Measurements from ENCODE around the gene LCE3E.
"Not testable (repeated sequence)": the region's sequence is repeated elsewhere in the genome, so short reads cannot be mapped to it uniquely, and the experiment has no call there.

The LCE3E gene

GRCh38 chr1:152566681-152567080, at the start of gene LCE3E:
Gene LCE3E, minus strand, starts transcription at chr1:152566780. Its CDS starts 572 bp downstream, at chr1:152566208.
- H3K36me3 Mint-ChIP-seq (ENCODE audit: low read depth), result no peaks in the 10 kb centered on the region
- no peak within 1 kb of the TSS for H3K4me3 Mint-ChIP-seq
- peaks cover 23% of the 10 kb centered on the region for H3K27me3 Mint-ChIP-seq
- H3K9me3 Mint-ChIP-seq, result peaks cover 8% of the 10 kb centered on the region
- H3K27ac Mint-ChIP-seq, result no peak within 1 kb of the TSS
- no peaks in the 10 kb centered on the region for H3K4me1 Mint-ChIP-seq (ENCODE audit: low read depth)

- H3K36me3 Mint-ChIP-seq (ENCODE audit: low read depth), result no peaks in the 10 kb centered on the region
- H3K4me1 Mint-ChIP-seq (ENCODE audit: low read depth), result no peaks in the 10 kb centered on the region
- no peaks in the 10 kb centered on the region for H3K27me3 Mint-ChIP-seq
- H3K27ac Mint-ChIP-seq, result no peak within 1 kb of the TSS
- no peak within 1 kb of the TSS for H3K4me3 Mint-ChIP-seq
- H3K9me3 Mint-ChIP-seq, result peaks cover 3% of the 10 kb centered on the region
These were observed 46.9 kb upstream of the LCE3E start, which contains the start of gene LCE3B for GRCh38 chr1:152613511-152613910. Gene LCE3B, plus strand, starts transcription at chr1:152613811. Its CDS starts 0 bp downstream, at chr1:152613811.

DNA sequence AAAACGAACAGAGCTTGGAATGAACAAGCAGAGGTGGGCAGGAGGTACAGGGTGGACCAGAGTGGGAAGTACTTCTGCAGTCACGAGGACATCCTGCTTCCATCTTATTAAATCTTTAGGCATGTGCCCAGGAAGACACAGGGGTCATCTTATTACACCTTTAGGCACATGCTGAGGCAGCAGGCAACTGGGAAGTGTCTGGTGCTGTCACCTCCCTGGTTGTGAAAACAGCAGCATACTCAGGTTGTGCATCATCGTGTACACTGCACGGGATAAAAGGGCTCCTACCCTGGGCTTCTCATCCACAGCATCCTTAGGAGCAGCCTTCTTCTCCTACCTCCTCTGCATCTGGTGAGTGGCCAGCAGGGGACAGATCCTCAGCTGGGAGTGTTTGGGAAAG, 33.4 kb upstream of the LCE3E start, which contains the start of gene LCE3C:
TSS of gene LCE3C (plus strand) at position 301 of the 400 bp plus-strand sequence. CDS start 498 bp downstream, outside the sequence.
- Mint-ChIP-seq H3K36me3 (ENCODE audit: low read depth) (no peaks in the 10 kb centered on the region), H3K27ac (no peak within 1 kb of the TSS), H3K9me3 (no peaks in the 10 kb centered on the region), H3K4me3 (no peak within 1 kb of the TSS), H3K4me1 (ENCODE audit: low read depth) (no peaks in the 10 kb centered on the region), H3K27me3 (no peaks in the 10 kb centered on the region)

GRCh38 chr1:152596986-152597385, 30.4 kb upstream of the LCE3E start:
- Mint-ChIP-seq H3K4me1 (ENCODE audit: low read depth) (no peaks in the 10 kb centered on the region), H3K27me3 (no peaks in the 10 kb centered on the region), H3K9me3 (no peaks in the 10 kb centered on the region), H3K36me3 (ENCODE audit: low read depth) (no peaks in the 10 kb centered on the region), H3K4me3 (no peak overlapping the region), H3K27ac (no peak overlapping the region)

DNA sequence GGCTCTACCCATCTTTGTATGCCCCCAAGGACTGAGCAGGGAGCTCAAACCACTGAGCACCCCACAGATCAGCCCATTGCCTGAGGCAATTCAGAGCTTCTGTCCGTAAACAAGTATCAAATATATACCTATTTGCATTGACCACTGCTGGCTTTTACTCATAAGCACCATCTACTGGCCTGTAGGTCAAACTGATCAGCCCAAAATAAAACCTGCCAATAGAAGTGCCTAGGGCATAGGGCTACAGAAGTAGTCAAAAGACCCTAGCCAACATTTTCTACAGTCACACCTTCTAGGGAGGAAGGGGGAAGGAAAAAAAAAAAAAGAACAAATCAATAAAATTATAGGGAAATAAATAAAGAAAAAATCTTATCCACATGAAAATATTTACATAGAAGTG, 19.0 kb upstream of the LCE3E start:
- H3K4me3 Mint-ChIP-seq, result no peak overlapping the region

GRCh38 chr1:152582647-152583046, 16.1 kb upstream of the LCE3E start:
- Mint-ChIP-seq H3K4me1 (ENCODE audit: low read depth) (no peaks in the 10 kb centered on the region), H3K27ac (no peak overlapping the region), H3K9me3 (no peaks in the 10 kb centered on the region), H3K4me3 (no peak overlapping the region), H3K27me3 (peaks cover 4% of the 10 kb centered on the region), H3K36me3 (ENCODE audit: low read depth) (no peaks in the 10 kb centered on the region)

More for the DNA sequence above, 19.0 kb upstream of the LCE3E start:
- Mint-ChIP-seq H3K36me3 (ENCODE audit: low read depth) (no peaks in the 10 kb centered on the region), H3K4me1 (ENCODE audit: low read depth) (no peaks in the 10 kb centered on the region), H3K9me3 (no peaks in the 10 kb centered on the region), H3K27me3 (peaks cover 2% of the 10 kb centered on the region), H3K27ac (no peak overlapping the region)

DNA sequence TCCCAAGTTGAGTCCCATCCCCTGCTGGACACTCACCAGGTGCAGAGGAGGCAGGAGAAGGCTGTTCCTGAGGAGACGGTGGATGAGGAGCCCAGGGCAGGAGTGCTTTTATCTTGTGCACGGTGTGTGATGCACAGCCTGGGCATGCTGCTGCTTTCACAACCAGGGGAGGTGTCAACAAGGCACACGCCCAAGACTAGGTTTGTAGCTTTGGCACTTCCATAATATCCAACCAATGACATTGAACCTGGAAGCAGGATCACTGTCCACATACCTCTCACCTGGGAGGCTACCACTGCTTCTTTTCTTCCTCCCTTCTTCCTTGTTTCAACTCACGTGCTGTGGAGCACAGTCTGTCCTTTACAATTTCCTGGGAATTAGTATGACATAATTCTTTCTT, 13.9 kb upstream of the LCE3E start, which contains the start of gene LCE3D:
TSS of gene LCE3D (minus strand) at position 84 of the 400 bp plus-strand sequence. CDS start 580 bp downstream, outside the sequence.
- Mint-ChIP-seq H3K27me3 (peaks cover 4% of the 10 kb centered on the region), H3K4me1 (ENCODE audit: low read depth) (no peaks in the 10 kb centered on the region), H3K27ac (no peak within 1 kb of the TSS), H3K4me3 (no peak within 1 kb of the TSS), H3K36me3 (ENCODE audit: low read depth) (no peaks in the 10 kb centered on the region), H3K9me3 (no peaks in the 10 kb centered on the region)

DNA sequence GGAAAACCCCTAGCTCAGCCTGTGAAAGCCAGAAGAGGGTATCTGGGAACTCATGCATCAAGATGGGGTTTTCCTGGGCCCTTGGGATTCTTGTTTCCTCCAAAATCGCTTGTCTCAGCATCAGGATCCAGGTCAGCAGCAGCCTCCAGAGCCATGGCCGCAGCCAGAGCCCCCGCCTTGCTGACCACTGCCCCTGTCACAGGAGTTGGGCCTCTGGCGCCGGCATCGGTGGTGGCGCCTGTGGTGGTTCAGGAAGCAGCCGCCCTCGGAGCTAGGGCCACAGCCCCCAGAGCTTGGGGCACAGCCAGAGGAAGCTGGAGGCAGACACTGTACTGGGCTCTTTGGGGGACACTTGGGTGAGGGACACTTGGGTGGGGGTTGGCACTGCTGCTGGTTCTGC, 12.9 kb upstream of the LCE3E start:
- not testable (repeated sequence) for H3K27me3 Mint-ChIP-seq; H3K4me3 Mint-ChIP-seq; H3K4me1 Mint-ChIP-seq (ENCODE audit: low read depth); H3K27ac Mint-ChIP-seq; H3K9me3 Mint-ChIP-seq; H3K36me3 Mint-ChIP-seq (ENCODE audit: low read depth)

GRCh38 chr1:152577168-152577567, 10.6 kb upstream of the LCE3E start:
- no peaks in the 10 kb centered on the region for H3K9me3 Mint-ChIP-seq
- no peaks in the 10 kb centered on the region for H3K4me1 Mint-ChIP-seq (ENCODE audit: low read depth)
- H3K36me3 Mint-ChIP-seq (ENCODE audit: low read depth), result no peaks in the 10 kb centered on the region
- H3K27ac Mint-ChIP-seq, result no peak overlapping the region
- peaks cover 21% of the 10 kb centered on the region for H3K27me3 Mint-ChIP-seq
- no peak overlapping the region for H3K4me3 Mint-ChIP-seq

- H3K9me3 Mint-ChIP-seq, result peaks cover 8% of the 10 kb centered on the region
- no peaks in the 10 kb centered on the region for H3K36me3 Mint-ChIP-seq (ENCODE audit: low read depth)
- no peak overlapping the region for H3K4me3 Mint-ChIP-seq
- peaks cover 13% of the 10 kb centered on the region for H3K27me3 Mint-ChIP-seq
- H3K27ac Mint-ChIP-seq, result no peak overlapping the region
- no peaks in the 10 kb centered on the region for H3K4me1 Mint-ChIP-seq (ENCODE audit: low read depth)
These were observed 905 bp downstream of the LCE3E start for GRCh38 chr1:152565535-152566215.

DNA sequence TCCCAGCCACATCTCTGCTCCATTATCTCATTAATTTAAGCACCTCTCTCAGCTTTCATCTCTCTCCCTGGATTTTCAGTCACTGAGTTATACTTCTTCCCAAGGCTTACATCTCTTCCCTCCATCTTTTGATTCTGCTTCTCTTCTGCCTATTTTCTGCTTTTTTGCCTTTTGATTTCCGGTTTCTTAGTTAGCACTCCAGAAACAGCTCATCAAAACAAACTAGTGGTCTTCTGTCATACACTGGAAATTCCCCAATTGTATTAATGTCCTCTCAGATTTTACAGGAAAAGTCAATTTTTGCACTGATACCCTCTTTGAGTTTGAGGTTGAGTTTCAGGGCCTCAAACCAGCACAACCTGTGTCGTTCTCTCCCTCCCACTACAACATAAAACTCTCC, 1.5 kb downstream of the LCE3E start:
- Mint-ChIP-seq H3K27ac (no peak overlapping the region), H3K4me3 (no peak overlapping the region), H3K9me3 (peaks cover 8% of the 10 kb centered on the region), H3K36me3 (ENCODE audit: low read depth) (no peaks in the 10 kb centered on the region), H3K27me3 (peaks cover 12% of the 10 kb centered on the region), H3K4me1 (ENCODE audit: low read depth) (no peaks in the 10 kb centered on the region)

GRCh38 chr1:152548358-152548757, 18.2 kb downstream of the LCE3E start:
- H3K36me3 Mint-ChIP-seq (ENCODE audit: low read depth); H3K27me3 Mint-ChIP-seq; H3K4me3 Mint-ChIP-seq; H3K4me1 Mint-ChIP-seq (ENCODE audit: low read depth); H3K27ac Mint-ChIP-seq; H3K9me3 Mint-ChIP-seq: not testable (repeated sequence)

DNA sequence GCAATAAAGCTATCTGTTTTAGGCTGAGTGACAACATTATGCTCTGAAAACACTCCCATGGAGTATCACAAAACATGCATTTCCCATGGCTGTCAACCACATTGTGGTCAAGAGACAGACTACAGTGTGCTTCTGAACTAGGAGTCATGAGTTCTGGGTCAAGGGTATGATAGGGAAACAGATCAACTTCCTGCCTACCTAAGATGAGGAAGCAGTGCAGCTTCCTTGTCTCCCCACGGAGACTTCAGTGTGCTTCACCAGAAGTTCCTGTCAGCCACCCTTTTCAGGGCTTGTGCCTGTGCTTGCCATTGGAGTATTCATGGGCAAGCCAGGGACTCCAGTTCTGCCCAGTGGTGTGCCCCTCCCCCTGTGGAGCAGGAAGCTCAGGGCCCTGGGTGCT, 19.9 kb downstream of the LCE3E start:
- H3K4me3 Mint-ChIP-seq, result no peak overlapping the region
- no peaks in the 10 kb centered on the region for H3K4me1 Mint-ChIP-seq (ENCODE audit: low read depth)
- peaks cover 3% of the 10 kb centered on the region for H3K9me3 Mint-ChIP-seq
- peaks cover 7% of the 10 kb centered on the region for H3K27me3 Mint-ChIP-seq
- no peak overlapping the region for H3K27ac Mint-ChIP-seq
- H3K36me3 Mint-ChIP-seq (ENCODE audit: low read depth), result no peaks in the 10 kb centered on the region

DNA sequence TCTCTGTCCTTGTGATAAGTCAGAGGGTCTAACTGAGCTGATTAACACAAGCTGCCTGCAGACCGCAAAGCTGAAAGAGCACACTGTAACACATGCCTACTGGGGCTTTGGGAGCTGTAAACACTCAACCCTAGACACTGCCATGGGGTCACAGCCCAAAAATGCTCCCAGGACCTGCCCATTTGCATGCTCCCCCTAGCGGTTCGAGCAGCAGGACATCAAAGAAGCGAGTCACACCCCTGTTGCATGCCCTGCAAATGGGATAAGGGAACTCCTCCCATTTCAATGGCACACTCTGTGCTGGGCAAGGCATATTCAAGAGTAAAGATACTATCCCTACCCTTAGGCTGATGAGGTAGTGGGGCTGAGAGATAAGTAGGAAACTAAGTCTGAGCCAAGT, 22.8 kb downstream of the LCE3E start:
- no peak overlapping the region for H3K4me3 Mint-ChIP-seq
- H3K27ac Mint-ChIP-seq, result no peak overlapping the region
- peaks cover 3% of the 10 kb centered on the region for H3K9me3 Mint-ChIP-seq
- no peaks in the 10 kb centered on the region for H3K36me3 Mint-ChIP-seq (ENCODE audit: low read depth)
- peaks cover 13% of the 10 kb centered on the region for H3K27me3 Mint-ChIP-seq
- no peaks in the 10 kb centered on the region for H3K4me1 Mint-ChIP-seq (ENCODE audit: low read depth)

DNA sequence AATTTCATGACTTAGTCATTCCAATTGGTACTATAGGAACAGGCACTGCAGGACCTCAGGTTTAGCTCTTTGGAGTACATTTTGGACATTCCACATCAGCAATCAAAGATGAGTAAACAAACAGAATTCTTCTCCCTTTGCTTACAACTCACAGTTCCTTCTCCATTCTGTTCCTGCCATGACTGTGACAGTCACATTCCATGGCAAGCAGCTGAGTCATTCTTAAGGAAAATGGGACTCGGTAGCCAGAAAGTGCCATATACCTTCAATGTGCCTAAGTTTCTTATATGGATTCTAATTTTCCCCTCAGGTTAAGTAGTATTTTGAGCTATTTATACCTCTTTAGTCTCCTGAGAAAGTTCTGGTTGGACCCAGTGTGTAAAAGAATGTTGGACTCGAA, 26.7 kb downstream of the LCE3E start:
- H3K4me3 Mint-ChIP-seq, result no peak overlapping the region
- H3K27me3 Mint-ChIP-seq, result peaks cover 16% of the 10 kb centered on the region
- no peaks in the 10 kb centered on the region for H3K9me3 Mint-ChIP-seq
- H3K4me1 Mint-ChIP-seq (ENCODE audit: low read depth), result no peaks in the 10 kb centered on the region
- no peaks in the 10 kb centered on the region for H3K36me3 Mint-ChIP-seq (ENCODE audit: low read depth)
- H3K27ac Mint-ChIP-seq, result no peak overlapping the region

DNA sequence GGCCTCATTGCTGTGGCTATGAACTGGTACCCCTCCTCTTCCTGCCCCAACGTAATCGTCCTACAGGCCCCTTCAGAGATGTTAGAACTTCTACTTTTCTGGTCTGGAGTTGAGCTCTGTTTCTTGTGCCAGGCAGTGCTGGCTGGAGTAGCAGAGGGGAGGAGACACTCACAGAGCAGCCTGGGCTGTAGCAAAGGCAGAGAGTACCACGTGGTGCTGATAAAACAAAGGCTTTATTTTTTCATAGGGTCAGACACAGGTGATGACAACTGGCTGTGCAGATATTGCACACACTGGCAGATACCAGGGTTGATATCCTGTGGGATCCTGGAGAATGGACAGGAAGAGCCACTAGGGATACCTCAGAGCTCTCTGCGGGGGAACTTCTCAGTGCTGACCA, 29.1 kb downstream of the LCE3E start:
- H3K9me3 Mint-ChIP-seq, result no peaks in the 10 kb centered on the region
- no peaks in the 10 kb centered on the region for H3K4me1 Mint-ChIP-seq (ENCODE audit: low read depth)
- H3K4me3 Mint-ChIP-seq, result no peak overlapping the region
- H3K27me3 Mint-ChIP-seq, result peaks cover 18% of the 10 kb centered on the region
- no peak overlapping the region for H3K27ac Mint-ChIP-seq
- H3K36me3 Mint-ChIP-seq (ENCODE audit: low read depth), result no peaks in the 10 kb centered on the region

Data from stimulated activated naive CD8-positive, alpha-beta T cell treated with anti-CD3 and anti-CD28 coated beads, Interleukin-15, Interleukin-2, amounts not matched to agents 100 ng/mL and 50 ng/mL, for 24 hours (primary cell).